ENCODE results near the gene CD28.
"Not testable (repeated sequence)": the region's sequence is repeated elsewhere in the genome, so short reads cannot be mapped to it uniquely, and the experiment has no call there.

CD28 gene

DNA sequence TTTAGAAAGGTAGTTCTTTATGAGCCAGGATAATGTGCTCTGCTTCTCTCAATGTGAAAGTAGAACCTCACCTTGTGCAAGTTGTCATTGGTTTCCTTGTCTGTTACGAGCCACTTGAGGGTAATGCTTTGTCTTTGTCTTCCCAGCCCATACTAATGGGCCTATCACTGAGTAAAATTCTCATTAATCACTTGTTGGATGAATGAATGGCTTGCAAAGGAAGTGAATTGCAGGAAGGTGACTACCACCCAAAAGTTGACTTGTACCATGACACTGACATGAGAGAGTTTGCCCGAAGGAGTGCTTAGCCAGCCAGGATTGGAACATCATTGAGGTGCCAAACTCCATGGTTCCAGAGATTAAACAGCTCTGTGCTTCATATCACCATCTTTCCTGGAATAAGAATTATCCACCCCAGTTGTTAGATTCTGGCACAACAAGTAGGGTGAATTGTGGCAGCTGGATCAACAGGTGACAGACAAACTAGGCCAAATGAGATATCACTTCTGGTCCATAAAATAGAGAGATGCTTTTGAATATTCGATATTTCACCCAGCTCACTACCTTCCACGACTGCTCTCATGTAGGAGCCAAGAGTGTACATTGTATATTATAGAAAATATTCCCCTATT, 20.5 kb upstream of the CD28 start:
- no peak for DNase-seq (ENCODE audit: low read depth in 2 of 2)

DNA sequence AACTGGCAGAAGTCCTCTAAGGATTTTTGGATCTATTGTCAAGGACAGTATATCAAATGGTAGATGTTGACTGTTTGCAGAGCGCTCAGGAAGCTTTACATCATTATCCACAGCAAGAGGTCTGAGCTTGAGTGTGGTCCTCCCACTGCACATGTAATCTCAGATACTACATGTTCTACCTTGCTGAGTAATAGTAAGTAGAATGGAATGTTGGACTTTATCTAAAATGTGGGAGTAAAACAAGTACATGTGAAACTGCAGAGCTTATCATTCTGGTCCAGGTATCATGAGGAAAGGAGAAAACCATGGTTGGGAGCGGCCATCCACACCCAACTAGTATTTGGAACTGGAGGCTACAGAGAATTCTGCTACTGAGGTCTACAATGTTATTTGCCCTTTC, 19.3 kb upstream of the CD28 start:
- no peak for DNase-seq (ENCODE audit: low read depth in 2 of 2)

DNA sequence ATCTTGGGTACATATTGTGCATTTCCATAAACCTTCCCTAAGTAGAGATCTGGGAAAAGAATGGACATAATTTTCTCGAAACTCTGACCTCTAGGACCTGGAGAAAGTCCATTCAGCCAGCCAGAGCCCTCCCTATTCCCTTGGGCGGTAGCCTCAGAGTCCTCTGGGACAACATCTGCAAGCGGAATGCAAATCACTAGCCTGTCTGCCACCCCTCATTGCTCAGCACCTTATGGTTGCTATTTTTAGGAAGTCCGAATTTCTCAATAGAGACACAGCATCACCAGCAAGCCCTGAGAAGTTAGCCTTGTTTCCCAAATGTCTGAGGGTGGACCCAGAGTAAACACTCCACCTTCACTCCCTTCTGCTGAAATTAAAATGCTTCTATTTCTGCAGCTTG, 17.6 kb upstream of the CD28 start:
- no peak for DNase-seq (ENCODE audit: low read depth in 2 of 2)

DNA sequence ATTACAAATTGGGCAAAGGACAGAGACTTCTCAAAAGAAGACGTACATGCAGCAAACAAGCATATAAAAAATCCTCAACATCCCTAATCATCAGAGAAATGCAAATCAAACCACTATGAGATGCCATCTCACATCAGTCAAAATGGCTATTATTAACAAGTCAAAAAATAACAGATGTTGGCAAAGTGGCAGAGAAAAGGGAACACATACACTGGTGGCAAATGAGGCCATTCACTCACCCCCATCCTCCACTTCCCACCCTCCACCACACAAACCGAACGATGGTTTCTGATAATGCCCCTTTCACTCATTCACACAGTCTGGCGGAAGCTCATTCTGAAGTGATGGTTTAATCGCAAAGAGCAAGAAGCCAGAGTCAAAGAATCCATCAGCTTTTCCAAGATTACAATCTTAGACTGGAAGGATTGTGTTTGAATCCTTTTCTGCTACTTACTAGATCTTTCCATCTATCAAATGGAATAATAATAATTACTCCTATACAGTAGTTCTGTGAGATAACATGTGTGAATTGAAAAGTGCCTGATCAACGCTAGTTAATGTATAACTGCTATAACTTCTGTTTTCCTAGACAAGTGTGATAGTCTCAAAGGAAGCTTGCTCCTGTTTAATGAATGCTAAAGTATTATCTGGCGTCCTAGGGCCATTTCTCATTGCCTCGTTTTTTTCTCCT, 16.9 kb upstream of the CD28 start:
- DNase-seq (ENCODE audit: low read depth in 2 of 2), result no peak

DNA sequence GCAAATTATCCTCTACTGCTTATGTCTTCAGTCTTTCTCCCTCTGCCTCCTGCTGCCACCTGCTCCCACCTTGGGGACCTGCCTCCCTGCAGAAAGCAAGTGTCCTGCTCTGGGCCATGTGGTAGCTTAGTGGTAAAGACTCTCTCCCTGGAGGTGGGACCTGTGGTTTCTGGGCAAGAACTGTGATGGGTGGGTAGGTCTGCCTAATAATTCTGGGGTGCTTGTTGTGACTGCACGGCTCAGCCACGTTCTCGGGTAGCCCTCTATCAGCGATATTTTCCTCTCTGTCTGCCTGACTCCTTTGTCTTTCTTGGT, 16.4 kb upstream of the CD28 start:
- no peak for DNase-seq (ENCODE audit: low read depth in 2 of 2)

DNA sequence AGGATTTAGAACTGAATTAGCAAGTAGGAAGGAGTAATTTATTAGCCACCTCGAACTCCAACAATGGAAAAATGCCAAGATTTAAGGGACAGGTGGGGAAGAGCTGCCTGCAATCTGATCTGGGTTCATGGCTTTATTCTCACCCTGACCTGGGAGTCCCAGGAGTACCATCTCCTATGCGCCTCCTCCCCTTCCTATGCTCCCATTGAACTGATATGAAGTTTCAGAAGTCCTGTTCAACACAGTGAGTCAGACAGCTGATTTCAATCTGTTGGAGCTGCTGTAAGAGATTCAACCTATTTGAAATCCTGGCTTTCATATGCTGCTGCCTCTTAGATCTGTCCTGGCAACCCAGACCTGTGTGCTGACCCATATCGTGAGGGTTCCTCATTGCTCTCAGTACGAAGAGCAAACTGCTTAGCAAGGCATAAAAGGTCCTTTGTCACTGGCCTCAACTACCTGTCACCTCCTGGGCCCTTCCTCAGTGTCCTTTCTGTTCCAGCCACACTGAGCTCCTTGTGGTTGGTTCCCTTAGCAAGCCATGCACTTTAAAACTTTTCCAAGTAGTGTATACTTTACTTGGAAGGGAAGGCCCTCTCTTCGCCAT, 15.9 kb upstream of the CD28 start:
- no peak for DNase-seq (ENCODE audit: low read depth in 2 of 2)

DNA sequence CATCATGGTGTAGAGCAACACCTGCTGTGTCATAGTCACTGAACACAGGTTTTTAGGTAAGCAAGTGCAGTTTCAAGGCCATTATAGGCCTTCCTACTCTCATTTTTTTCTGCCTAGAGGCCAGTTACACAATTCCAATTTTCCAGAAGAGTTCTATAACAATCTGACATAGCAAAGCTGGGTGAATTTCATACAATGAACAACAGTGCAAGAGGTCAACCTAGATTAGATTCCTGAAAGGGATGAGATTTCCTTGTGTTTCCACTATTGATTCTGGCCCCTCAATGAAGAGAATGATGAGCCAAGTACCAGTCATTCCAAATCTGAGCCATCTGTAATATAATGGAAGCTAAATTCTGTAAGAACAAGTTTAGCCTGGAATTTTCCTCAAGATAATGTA, 15.3 kb upstream of the CD28 start:
- no peak for DNase-seq (ENCODE audit: low read depth in 2 of 2)

DNA sequence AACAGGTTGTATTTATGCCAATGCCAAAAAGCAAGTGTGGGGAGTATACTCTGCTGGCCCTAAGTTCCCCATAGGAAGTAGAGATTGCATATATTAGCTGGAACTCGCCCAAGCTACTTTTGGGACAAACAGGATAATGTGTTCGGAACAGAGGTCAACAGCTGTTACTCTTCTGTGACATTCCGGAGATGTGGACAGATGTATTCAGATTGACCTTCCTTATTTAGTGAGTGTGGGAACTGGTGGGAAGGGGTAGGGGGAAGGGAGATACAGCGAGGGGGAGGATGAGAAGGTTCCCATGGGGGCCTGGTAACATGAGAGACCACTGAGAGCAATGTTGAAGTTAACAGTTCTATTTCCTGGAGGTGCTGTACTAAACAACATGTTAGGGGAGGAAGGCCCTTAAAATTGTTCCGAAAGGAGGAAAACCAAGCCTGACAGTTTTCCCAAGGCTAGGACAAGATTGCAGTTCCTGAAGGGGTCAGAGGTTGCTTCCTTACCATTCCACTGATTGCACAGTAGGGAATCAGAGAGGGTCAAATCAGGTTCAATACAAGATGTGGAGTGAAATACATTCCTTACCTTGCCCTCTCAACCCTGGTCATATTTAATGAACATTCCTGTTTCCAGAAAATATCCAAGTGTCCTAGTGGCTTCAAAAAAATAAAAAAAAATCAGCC, 14.3 kb upstream of the CD28 start:
- DNase-seq (ENCODE audit: low read depth in 2 of 2), result no peak

DNA sequence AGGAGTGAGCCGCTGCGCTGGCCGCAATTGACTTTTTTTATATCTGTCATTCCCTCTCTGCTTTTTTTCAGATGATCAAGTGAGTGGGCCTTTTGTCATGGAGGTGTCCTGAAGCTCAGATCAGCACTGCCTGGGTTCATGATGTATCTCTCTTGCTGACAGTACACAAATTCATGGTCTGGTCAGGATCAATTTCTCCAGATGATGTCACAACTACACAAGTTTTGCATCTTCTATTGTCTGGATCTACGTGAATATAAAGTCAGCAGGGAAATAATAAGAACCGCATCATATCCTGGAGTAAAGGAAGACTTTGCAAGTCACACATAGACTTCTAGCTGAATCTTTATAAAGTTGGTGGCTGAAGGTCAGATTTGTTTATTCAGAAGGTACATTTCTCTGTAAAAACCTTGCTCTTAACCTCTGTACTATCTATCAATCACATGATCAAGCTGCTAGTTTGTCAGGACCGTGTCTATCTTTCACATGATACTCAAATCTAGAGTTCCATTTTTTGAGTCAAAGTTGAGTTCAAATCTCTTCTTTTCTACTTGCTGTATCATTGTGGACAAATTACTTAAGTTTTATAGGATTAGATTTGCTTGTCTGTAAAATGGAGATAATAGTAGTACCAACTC, 13.1 kb upstream of the CD28 start:
- no peak for DNase-seq (ENCODE audit: low read depth in 2 of 2)

DNA sequence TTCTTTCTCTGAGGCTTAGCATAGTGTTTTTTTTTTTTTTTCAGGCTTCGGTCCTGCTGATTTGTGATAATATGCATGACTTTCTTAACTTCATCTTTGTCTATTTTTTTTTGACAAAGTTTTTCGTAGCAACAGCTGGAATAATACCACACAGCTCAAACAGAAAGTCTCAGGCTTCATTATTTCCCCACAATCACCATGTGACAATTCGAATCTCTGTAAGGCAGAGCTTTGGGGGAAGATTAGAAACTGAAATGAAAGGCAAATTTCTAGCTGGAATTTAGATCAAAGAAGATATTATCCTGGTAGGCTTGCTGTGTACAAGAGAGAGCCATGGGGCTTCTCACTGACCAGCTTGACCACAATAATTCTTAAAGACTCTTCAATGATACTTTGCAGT, 12.2 kb upstream of the CD28 start:
- no peak for DNase-seq (ENCODE audit: low read depth in 2 of 2)

DNA sequence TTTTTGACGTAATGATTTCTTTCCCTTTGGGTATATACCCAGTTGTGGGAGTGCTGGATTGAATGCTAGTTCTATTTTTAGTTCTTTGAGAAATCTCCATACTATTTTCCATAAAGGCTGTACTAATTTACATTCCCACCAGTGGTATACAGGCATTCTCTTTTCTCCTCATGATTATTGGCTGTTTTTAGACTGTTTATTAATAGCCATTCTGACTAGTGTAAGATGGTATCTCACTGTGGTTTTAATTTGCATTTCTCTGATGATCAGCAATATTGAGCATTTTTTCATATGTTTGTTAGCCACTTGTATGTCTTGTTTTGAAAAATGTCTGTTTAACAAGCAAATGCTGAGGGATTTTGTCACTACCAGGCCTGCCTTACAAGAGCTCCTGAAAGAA, 9.2 kb upstream of the CD28 start:
- no peak for DNase-seq (ENCODE audit: low read depth in 2 of 2)

DNA sequence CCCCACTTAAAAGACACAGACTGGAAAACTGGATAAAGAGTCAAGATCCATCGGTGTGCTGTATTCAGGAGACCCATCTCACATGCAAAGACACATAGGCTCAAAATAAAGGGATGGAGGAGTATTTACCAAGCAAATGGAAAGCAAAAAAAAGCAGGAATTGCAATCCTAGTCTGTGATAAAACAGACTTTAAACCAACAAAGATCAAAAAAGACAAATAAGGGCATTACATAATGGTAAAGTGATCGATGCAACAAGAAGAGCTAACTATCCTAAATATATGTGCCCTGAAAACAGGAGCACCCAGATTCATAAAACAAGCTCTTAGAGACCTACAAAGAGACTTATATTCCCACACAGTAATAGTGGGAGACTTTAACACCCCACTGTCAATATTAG, 8.7 kb upstream of the CD28 start:
- not testable (repeated sequence) for DNase-seq (ENCODE audit: low read depth in 2 of 2)

DNA sequence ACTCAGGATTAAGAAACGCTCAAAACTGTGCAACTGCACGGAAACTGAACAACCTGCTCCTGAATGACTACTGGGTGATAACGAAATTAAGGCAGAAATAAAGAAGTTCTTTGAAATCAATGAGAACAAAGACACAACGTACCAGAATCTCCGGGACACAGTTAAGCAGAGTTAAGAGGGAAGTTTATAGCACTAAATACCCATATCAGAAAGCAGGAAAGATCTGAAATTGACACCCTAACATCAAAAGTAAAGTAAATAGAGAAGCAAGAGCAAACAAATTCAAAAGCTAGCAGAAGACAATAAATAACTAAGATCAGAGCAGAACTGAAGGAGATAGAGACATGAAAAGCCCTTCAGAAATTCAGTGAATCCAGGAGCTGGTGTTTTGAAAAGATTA, 8.0 kb upstream of the CD28 start:
- not testable (repeated sequence) for DNase-seq (ENCODE audit: low read depth in 2 of 2)

DNA sequence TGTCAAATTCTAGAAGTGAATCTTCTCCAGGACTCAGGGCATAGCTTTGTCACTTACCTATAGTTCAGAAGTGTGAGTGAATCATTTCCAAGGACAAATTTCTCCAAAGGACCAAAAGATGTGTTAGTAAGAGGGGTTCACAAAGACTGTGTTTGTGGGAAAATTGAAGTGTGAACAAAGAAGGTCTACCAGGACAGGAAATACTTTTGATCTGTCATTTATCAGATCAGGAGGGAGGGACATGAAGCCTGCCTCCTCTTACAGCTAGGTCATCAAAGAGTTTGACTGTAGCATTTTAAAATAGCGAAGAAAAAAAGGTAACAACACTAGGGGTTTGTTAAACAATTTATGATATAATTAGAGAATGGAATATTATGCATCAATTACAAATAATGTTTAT, 2.0 kb upstream of the CD28 start:
- DNase-seq (ENCODE audit: low read depth in 2 of 2), result no peak

DNA sequence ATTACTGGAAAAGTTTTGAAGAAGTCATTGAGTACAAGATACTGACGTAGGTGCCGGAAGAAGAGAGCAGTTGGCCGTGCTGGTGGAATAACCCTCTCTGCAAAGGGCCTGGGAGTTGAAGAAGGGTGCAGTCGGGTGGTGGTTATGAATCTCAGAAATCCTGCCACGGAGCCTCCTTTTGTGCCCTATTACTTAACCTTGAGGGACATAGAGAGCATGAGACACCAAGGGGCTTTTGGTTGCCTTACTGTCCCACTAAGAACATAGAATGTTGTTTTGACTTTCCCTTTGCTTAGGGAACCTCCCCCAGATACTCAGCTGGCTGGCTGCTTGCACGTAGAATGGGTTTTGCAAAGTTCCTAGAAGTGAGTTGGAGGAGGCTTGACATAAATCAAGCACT, 1.3 kb upstream of the CD28 start:
- DNase-seq (ENCODE audit: low read depth in 2 of 2), result peak in 1 of 2 donors; percentile 17

DNA sequence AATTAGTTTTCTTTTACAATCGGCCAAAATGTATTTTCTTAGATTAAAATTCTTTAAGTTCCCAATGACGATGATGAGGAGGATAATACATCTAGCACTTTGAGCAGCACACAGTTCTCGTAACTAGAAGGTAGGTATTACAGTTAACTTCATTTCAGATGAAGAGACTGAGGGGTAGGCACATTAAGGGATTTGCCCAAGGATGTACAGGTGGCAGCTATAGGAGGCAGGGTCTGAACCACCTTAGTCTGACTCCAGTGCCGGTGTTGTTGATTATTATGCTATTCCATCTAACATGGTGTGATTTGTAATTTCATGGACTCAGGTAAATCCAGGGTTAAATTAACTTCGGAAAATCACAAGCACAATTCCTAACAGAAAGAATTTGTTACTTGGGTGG, 1.1 kb downstream of the CD28 start:
- no peak for DNase-seq (ENCODE audit: low read depth in 2 of 2)

DNA sequence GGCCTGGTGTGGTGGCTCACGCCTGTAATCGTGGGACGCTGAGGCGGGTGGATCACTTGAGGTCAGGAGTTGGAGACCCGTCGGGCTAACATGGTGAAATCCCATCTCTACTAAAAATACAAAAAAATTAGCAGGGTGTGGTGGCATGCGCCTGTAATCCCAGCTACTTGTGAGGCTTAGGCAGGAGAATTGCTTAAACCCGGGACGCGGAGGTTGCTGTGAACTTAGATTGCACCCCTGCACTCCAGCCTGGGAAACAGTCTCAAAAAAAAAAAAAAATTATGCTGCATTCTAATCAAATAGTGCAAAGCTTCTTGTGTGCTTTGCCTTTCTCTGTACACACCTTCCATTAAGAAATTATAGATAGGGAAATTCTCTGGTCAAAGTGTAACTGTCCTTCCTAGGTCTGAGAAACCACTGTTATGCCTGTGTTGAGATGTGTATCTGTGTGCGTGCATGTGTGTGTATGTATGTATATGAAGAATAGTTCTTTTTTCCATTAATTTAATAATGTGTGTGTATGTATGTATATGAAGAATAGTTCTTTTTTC, 2.5 kb downstream of the CD28 start:
- DNase-seq (ENCODE audit: low read depth in 2 of 2), result no peak

DNA sequence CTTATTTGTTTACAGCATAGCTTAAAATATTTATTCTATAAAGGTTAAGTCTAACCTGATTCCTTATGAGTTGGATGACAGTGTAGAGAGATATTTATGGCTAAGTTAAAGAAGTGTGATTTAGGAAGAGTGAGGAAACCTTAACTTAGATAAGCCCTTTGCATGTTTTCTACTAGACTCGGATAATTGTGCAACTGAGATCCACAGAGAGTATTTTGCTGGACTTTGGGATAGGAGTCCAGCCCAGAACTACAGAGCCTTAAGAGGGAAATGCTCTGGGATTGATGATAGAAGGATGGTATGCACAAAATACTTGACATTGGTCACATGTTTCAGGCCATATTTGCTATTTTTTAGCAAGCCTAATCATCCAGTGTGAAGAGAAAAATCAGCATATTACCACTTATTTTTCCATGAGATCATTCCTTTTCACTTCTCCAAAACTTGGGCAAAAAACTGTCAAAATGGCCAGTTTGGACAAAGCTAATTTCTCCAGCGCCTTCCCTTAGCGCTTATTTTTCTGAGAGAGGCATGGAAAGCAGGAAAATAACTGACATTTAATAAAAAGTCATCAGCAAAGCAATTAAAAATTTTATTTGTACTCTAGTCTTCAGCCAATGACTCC, 3.1 kb downstream of the CD28 start:
- no peak for DNase-seq (ENCODE audit: low read depth in 2 of 2)

DNA sequence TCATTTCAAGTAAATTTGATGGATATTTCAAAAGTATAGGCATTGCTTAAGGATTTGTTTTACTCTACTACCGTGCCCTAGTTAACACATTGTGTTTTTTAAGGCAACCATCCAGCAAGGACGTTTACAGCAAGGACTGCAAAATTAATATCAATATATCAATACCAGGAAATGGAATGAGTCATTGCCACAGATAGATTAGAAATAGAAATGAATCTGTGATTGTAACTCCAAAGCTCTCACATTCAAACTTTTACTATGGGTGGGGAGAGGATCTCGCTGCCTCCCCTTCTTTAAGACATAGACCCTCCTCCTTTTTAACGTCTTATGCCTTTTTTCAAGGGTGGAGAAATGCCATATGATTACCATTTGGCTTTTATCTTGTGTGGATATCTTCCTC, 3.8 kb downstream of the CD28 start:
- no peak for DNase-seq (ENCODE audit: low read depth in 2 of 2)

DNA sequence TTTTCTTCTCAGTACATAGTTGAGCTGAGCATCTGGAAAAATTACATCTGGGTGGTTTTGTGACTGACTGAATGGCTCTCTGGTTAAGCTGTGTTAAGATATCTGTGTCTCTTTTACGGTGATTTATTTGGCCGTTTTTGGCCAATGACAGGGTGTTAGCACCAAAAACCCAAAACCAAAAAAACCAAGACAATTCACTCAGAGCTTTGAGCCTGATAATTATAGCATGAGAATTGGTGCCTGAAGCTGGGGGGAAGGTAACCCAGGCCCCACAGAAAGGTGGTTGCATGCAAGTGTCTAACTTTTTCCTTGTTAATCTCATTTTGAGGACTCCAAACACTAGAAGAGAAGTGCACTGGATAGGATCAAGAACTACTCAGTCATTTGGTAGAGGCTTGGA, 4.5 kb downstream of the CD28 start:
- DNase-seq (ENCODE audit: low read depth in 2 of 2), result no peak

DNA sequence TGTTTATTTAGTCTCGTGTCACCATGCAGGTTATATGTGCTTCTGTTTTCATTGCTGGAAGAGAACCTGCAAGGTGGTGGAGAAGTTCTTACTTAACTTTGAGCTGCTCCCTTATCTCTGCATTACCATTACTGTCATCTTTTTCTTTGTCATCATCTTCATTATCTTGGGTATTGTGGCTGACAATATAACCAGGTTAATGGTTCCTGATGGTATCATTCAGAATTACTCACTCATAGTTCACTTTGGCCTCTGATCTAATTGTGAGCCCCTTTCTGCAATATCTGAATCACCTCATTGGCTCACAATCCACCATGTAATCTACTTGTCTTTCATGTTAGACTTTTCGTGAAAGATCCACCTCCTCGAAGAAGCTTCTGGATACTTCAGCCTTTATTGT, 5.0 kb downstream of the CD28 start:
- no peak for DNase-seq (ENCODE audit: low read depth in 2 of 2)

DNA sequence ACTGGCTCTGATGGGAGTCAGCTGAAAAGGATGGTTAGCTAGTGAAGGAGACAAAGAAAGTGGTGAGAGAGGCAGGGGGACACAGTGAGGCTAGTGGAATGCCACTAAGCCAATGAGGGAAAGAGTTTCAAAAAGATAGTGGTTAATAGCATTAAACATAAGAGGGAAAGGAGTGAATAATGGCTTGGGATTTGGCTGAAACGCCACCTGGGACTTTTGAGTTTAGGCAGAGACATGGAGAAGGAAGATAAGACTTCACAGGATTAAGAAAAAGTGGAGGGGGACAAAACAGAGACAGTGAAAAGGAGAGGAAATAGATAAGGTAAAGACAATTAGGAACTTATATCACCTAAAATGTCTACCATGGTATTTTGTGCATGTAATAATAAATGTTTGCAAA, 6.9 kb downstream of the CD28 start:
- DNase-seq (ENCODE audit: low read depth in 2 of 2), result no peak
